DMS53 treated with DMSO at 0.1 percent for 48 hours (cell line): Measurements from ENCODE around the gene CCDC136.

Experiments
- DNase-seq: peaks from one replicate; lab custom pipeline; 2025; ENCODE audit not compliant: unreplicated experiment; lab: John Stamatoyannopoulos, UW

Gene CCDC136

DNA sequence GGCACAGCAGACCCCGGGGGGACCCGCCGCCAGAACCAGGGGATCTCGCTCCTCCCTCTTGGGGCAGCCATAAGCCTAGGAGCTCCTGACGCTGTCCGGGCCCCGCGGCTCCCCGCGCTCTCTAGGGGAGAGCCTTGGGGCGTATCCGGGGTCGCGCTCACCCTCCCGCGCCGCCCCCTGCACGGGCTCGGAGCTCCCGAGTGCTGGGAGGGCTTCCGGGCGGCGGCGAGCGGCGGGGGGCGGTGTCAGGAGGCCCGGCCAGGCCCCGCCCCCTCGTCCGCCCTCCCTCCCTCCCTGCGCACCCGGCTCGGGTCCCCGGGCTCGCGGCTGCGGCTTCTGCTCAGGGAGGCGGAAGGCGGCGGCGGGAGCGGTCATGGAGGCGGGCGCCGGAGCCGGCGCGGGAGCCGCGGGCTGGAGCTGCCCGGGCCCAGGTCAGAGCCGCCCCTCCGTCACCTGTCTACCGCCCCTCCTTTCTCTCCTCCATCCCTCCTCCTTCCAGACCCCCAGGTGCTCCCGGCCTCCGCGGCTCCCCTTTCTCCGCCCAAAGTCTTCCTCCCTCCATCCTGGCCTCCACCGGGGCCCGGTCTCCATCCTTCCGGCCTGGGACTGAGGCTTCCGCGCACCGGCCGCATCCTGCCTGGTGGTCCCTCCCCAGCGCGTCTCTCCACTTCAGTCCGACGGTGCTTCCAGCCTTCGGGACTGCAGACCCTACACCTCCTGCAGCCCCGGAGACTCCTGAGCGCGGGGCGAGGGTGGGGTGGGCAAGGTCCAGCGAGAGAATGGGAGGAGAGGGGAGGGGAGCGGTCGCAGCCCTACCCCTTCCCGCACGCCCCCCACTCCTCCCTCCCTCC, at the start of gene CCDC136:
Gene CCDC136 (plus strand): TSS at position 848 of the 851 bp plus-strand sequence. CDS start 444 bp downstream, outside the sequence.
- DNase-seq, result peak; percentile 52

DNA sequence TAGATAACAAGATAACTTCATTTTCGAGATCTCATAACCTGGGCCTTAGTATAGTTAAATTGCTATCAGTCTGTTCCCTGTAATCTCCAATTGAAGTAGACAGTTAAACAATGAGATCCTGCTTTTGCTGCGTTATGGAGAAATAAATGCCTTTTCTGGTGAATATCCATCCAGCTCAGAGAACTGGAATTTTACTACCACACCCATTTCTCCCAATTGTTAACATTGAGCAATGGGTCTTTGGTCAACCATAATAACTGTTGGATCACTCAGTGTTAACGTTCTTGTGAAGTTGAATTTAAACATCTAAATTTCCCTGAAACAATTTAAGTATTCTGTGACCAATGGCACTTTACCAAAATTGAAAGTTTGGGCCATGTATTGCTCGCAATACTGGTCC, 49.6 kb upstream of the CCDC136 start:
- DNase-seq, result no peak

DNA sequence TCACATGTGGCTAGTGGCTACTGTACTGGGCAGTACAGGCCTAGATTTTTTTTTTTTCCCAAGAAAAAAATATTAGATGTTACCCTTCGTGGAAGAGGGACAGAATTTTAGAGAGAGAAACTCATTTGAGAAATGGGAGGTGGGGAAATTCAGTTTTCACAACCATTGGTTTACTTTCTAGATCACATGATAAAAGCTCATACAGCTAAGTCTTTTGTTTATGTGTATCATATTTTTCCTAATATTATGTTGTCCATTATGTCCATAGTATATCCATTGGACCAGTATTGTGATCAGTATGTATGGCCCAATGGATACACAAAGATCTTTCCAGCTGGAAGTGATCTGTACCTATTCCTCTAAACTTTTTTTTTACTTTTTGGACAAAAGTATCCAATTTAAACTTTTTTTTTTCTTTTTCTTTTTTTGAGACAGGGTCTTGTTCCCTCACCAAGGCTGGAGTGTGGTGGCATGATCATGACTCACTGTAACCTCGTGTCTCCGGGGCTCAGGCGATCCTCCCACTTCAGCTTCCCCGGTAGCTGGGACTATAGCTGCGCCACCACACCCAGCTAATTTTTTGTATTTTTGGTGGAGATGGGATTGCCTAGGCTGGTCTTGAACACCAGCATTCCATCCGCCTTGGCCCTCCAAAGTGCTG, 48.5 kb upstream of the CCDC136 start:
- DNase-seq, result no peak

DNA sequence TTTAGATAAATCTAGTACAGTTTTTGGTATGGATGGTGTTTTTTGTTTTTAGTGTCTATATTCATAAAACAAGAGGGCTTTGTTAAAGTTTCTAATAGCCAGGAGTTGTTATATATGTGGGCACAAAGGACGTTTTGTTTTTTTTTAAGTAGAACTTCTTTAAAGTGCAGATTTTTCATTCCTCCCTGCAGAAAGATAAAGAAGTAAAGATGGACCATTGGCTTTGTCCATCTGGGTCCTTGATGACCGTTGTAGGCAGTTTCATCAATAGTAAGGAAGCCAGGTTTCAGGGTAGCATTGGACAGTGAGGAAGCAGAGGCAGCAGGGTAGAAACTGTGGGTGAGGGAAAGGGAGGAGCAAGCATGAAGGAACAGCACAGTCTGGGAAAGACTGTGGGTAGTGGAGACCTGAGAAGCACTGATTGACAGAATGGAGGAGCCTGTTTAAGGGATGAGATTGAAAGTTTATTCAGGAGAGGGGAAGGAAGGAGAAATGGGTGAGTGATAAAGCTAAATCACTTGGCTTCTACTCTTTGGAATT, 47.3 kb upstream of the CCDC136 start:
- DNase-seq, result no peak

DNA sequence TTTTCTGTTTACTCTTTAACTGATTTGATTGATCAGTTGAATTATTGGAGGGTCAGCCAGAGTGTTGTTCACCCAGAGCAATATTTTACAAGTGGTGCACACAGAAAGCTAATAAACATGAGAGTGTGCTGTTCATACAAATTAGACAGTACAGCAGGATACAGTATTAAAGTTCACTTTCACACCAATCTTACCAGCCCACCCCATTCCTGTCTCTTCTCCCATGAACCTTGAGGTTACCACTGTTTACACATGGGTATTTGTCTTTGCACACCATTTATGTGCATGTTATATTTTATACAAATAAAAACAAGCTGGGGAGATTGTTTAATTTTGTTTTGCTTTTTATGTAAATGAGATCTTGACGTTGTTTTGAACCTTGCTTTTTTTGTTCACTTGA, 46.1 kb upstream of the CCDC136 start:
- no peak for DNase-seq

DNA sequence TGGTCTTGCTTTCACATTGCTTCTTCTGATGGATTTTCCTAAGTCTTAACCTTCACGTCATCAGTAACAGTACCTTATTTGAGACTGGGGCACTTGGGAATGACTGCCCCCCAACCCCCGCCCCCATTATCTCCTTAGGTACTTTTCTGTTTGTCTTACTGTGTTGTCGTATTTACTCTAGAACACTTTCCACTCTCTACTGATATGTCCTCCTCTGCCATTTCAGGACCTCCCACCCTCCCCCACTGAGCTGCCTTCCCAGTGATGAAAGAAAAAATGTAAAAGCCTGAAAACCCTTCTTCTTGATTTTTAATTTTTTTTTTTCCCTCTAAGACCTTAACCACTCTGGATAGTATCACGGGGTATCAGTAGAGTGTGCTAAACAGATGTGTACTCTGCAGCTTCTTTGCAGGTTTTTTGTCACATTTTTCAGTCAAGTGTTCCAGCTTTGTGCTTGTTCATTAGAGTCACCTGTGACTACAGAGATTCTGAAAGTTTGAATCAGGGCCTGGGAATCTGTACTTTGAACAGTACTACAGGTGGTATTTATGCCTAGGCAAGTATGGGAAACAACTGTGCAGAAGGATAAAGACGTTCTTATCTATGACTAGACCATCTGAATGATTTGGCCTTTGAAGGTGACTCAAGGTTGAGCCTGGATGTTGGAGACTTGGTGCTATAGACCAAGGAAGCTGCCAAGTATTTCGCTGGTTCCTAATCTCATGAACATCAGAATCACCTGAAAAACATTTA, 44.3 kb upstream of the CCDC136 start:
- no peak for DNase-seq

DNA sequence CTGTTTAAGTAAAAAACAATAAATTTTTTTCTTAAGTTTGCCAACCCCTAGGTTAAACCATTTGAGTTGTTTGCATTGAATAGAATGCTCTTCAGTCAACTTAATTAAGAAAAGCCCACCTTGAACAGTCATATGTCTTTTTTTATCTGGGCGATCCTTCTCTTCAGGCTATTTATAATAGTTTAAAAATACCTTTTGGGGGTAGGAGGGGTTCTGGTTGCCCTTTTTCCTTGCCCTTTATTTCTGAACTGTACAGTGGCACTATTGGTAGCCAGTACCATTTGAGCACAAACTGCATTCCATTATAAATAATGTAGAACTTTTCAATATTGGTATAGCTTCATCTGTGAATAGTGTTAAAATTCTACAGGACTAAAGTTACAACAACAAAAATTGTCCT, 39.5 kb upstream of the CCDC136 start:
- DNase-seq, result no peak

DNA sequence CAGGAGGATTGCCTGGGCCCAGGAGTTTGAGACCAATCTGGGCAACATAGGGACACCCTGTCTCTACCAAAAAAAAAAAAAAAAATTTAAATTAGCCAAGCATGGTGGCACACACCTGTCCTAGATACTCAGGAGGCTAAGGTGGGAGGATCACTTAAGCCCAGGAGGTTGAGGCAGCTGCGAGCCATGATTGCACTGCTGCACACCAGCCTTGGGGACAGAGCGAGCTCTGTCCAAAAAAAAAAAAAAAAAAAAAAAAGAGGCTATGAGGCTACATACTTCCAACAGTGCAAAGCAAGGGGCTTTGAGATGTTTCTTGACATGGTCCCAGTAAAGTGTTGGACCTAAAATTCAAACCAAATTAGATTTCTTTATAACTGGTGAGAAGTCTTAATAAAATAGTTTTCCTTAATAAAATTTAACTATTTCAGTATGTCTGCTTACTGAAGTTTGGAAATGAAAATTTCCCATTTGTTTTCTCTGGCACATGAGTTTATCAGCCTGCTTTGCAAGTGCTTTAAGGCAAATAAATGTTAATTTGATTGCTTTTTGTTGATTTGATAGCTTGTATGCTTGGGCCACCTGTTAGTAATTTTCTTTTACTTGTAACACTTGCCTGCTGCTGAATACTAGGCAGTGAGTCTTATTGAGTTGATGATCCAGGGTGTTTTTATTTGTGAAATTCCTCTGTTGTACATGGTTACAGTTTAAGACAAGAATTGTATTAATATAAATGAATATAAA, 36.5 kb upstream of the CCDC136 start:
- no peak for DNase-seq

DNA sequence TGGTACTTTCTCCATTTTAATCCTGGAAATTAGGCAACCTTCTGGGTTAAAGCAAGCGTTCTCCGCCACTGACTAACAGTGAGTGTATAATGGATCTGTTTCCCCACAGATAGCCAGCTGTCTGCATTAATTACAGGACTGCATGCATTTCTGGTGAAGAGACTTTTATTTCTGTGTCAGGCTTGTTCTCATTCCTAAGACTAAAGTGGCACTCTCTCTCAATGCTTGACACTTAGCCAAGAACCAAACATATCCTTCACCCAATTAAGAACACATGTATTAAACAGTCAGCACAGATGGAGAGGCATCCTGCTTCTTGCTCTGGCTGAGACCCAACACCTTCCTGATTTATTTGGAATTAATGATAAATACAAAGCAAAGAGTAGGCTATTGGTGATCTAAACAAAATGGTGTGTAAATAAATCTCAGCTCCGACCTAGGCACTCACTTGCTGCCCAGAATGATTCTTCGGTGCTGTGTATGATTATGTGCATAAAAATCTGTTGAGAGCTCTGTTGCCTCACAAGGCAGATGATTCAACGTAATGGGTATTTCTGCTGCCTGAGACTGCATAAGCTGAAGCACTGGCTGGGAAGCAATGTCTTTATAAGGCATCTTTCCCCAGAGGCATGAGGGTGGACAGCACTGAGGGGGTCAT, 35.8 kb upstream of the CCDC136 start:
- no peak for DNase-seq

DNA sequence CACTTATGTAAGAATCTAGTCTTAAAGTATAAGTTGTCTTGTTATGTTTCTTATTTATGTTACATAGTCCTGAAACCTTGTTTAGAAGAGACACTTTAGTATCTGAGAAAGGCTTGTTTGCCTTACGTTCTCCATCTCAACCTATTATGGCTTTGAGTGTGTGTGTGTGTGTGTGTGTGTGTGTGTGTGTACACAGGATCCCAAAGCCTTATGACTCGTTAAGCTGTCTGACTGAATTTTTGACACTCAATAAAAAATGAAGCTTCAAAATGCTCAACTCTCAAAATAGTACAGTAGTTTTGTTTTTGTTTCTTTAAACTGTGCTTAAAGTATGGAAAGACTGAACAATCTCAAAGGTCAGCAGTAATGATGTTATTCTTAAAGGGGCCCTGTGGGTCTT, 34.6 kb upstream of the CCDC136 start:
- no peak for DNase-seq

DNA sequence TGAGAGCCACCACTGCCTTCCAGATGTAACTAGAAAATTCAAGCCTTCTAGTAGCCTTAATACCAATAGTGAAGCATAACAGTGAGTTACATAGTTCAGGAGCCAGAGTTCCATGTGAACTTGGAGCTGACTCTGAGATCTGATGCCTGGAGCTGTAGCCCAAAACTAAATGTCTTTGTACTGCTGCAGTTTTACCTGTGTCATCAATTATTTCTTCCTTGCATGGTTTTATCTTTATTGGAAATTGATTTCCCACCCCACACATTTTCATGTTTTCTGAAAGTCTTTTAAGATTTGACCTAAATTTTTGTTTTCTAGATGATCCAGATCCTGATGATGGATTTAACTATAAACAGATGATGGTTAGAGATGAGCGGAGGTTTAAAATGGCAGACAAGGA, 33.2 kb upstream of the CCDC136 start:
- no peak for DNase-seq

DNA sequence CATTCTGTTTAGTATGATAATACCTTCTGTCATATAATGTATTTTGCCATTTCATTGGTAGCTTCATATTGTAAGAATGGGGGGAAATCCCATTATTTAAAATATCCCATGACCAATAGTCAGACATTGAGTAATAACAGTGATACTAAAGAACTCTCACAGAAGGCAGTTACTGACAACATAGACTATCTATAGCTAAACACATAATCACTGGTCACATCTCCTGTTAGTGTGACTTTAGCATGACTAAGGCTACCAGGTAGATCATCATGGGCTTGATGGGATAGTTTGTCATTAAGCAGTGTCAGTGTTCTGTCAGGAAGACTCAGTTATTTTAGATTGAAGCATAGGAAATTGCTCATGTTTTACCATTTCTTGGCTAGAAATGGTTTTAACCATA, 32.5 kb upstream of the CCDC136 start:
- DNase-seq, result no peak

DNA sequence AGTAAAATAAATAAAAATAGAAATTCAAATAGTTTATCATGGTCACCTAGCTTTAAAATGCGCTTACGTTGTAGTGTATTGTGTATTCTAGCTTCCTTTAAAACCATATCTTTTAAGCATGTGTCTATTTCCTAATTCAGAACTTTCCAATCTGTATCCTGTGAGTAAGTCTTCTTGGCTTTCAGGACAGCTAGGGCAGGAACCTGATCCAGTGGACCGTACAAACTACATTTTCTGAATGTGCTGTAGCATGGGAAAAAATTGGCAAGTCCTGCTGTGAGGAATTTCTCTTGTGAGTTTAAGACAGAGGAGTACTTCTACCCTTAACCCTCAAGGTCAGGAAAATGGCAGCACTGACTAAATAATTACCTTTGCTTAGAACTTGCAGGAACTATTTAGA, 28.2 kb upstream of the CCDC136 start:
- no peak for DNase-seq

DNA sequence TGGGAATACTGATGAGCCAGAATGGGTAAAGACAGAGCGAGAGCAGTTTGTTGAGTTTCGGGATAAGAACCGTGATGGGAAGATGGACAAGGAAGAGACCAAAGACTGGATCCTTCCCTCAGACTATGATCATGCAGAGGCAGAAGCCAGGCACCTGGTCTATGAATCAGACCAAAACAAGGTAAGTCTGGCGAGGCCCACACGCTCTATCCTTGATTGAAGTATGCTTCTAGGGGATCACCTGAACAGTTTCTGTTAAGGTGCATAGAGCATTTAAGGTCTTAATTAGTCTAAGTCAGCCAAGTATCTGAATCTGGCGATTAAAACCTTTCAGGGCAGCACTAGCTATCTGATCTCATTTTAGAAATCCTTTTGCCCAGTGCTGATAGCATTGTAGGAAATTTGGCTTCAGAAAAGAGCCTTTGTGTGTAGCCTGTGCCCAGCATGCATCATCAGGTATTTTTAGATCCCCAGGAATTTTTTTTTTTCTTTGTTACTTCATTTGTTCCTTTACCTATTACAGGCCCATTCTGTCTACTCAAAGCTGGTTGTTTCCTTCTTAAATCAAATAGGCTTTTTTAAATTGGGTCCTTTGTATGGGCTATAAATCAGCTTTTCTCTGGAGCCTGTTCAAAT, 24.2 kb upstream of the CCDC136 start:
- DNase-seq, result no peak

DNA sequence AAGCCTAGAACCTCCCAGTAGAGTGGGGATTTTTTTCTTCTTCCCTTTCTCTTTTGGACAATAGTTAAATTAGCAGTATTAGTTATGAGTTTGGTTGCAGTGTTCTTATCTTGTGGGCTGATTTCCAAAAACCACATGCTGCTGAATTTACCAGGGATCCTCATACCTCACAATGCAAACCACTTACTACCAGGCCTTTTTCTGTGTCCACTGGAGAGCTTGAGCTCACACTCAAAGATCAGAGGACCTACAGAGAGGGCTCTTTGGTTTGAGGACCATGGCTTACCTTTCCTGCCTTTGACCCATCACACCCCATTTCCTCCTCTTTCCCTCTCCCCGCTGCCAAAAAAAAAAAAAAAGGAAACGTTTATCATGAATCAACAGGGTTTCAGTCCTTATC, 21.5 kb upstream of the CCDC136 start:
- DNase-seq, result no peak

DNA sequence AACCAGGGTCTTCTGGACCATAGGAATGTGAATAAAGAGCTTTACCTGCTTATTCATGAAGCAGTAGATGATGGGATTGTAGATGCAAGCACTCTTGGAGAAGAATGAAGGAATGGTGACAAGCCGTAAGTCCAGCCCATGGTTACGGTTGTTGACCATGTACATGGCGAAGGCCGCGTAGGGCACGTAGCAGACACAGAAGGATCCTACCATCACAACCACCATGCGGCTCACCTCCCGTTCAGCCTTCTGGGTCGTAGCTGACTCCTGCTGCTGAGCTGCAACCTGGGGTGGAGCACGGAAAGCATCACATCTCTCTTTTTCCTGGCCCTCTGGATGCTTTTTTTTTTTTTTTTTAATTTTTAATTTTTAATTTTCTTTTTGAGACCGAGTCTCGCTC, 18.2 kb upstream of the CCDC136 start:
- no peak for DNase-seq

DNA sequence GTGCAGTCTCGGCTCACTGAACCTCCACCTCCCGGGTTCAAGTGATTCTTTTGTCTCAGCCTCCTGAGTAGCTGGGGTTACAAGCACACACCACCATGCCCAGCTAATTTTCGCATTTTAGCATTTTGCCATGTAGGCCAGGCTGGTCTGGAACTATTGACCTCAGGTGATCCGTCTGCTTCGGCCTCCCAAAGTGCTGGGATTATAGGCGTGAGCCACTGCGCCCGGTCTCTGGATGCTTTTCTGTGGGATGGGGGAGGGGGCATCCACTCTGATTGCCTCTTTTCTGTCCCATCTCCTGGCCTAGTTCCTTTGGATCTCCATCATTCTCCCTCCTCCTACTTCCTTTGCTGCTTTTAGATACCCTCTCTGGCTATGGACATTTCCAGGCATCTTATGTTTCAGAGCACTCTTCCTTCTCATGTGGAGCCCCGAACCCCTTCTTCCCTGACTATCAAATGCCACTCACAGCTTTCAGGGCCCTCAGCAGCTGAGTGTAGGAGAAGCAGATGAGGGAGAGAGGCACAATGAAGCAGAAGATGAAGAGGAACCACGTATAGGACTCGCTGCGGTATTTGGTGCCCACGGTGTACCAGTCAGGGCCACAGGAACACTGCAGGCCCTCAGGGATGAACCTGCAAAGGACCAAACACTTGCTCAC, 17.6 kb upstream of the CCDC136 start:
- no peak for DNase-seq

DNA sequence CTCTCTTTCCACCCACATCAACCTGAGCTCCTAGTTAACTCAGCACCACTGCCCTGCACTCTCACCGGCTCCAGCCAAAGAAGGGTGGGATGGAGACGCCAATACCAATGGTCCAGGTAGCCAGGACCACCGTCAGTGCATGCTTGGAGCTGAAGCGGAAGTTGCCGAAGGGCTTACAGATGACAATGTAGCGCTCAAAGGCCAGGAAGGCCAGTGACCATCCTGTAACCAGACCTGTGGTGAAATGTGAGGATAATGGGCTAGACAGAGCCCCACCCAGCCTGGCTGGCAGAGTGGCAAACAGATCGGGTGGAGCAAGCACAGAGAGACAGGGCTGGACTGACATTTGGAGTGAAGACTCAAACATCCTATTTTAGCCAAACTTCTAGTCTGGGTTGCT, 16.8 kb upstream of the CCDC136 start:
- no peak for DNase-seq

DNA sequence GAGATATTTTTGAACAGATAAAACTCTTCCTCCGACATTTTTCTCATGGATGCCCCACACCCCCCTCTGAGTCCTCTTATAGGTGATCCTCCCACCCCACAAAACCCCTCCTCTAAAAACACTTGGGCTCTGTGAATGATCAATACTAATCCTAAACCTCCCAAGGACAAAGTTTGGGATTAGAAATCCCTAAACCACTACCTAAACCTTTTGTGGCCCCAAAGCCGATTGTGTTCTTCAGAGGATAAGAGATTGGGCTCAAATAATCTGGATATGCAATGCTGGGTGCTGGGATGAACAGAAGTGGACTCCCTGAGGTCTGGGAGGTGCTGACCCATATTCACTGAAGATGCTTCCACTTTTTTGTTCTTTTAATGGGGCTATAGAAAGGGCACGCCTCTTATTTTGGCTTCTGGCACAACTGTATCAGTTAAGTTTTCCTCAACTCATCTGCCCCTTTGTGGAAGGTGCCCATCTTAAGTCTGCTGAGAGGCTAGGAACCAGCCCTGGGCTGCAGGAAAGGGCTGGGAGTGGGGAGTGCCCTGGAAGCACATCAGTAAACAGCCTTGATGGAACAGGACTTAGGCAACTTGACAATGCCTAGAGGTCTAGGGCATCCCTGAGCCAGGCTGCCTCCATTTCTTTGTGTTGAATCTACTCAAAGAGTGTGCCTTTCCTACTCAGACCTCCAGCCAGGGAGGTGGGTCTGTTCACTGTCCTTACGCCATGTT, 15.9 kb upstream of the CCDC136 start, which contains the start of gene OPN1SW:
Gene OPN1SW (minus strand): TSS at position 51 of the 731 bp plus-strand sequence. CDS start 13 bp downstream, at position 38.
- DNase-seq, result no peak
